Erythroblast (primary cell): ENCODE results near the gene ZBTB7B.
A peak's percentile ranks its signal among the peaks of the same experiment; 100 is the strongest.
"Not testable (repeated sequence)": the region's sequence is repeated elsewhere in the genome, so short reads cannot be mapped to it uniquely, and the experiment has no call there.

Experiments used
- DNase-seq, 2 experiments: peaks; one replicate each; lab custom pipeline; 2025; lab: John Stamatoyannopoulos, UW
- GATA1 ChIP-seq: IDR thresholded peaks from 2 replicates; pipeline ENCODE4 v1.6.1; 2011; ENCODE audit warnings: low read depth, mild to moderate bottlenecking, control low read depth, low read length, moderate library complexity
- POLR2A ChIP-seq: IDR thresholded peaks from 2 replicates; pipeline ENCODE4 v1.6.1; 2011; ENCODE audit warnings: mild to moderate bottlenecking, low read length

The ZBTB7B gene

GRCh38 chr1:154972517-154973343 is 29.9 kb upstream of the ZBTB7B start:
- no peak for DNase-seq
- TF ChIP-seq GATA1 (no peak), POLR2A (no peak)

GRCh38 chr1:154973344-154974101 is 29.1 kb upstream of the ZBTB7B start:
- TF ChIP-seq GATA1, result no peak
- TF ChIP-seq POLR2A, result no peak
- peak; percentile 100 for DNase-seq

GRCh38 chr1:154974102-154974807 is 28.3 kb upstream of the ZBTB7B start, which contains the start of gene CKS1B:
Gene CKS1B (plus strand): TSS chr1:154974681. CDS start chr1:154974746, 65 bp downstream.
- TF ChIP-seq POLR2A (peak; percentile 97), GATA1 (no peak)

GRCh38 chr1:154974808-154975408 is 27.7 kb upstream of the ZBTB7B start:
- TF ChIP-seq POLR2A (peak; percentile 91), GATA1 (no peak)
- peak; percentile 97 to 99 for DNase-seq

More at GRCh38 chr1:154974102-154974807, 28.3 kb upstream of the ZBTB7B start, which contains the start of gene CKS1B:
- peak; percentile 99 to 100 for DNase-seq

GRCh38 chr1:154975409-154976059 is 27.1 kb upstream of the ZBTB7B start:
- peak; percentile 73 to 83 for DNase-seq
- no peak for TF ChIP-seq POLR2A
- no peak for TF ChIP-seq GATA1

GRCh38 chr1:154977762-154978161 is 24.8 kb upstream of the ZBTB7B start:
- DNase-seq, result not testable (repeated sequence)

GRCh38 chr1:154978360-154978759 is 24.2 kb upstream of the ZBTB7B start:
- TF ChIP-seq POLR2A (no peak), GATA1 (no peak)
- DNase-seq, result no peak

- DNase-seq, result no peak
- no peak for TF ChIP-seq GATA1
- no peak for TF ChIP-seq POLR2A
Observed at GRCh38 chr1:154982341-154982740, 20.3 kb upstream of the ZBTB7B start.

- TF ChIP-seq POLR2A (peak; percentile 67), GATA1 (no peak)
- peak; percentile 99 for DNase-seq
Observed at GRCh38 chr1:154982897-154983648, 19.5 kb upstream of the ZBTB7B start, which contains the start of gene FLAD1. Gene FLAD1 (plus strand): TSS chr1:154983344. CDS start chr1:154983695, 351 bp downstream.

- TF ChIP-seq GATA1, result no peak
- TF ChIP-seq POLR2A, result no peak
- no peak for DNase-seq
Observed at GRCh38 chr1:154983776-154984466, 18.7 kb upstream of the ZBTB7B start.

- not testable (repeated sequence) for DNase-seq
Observed at GRCh38 chr1:154986736-154987135, 15.9 kb upstream of the ZBTB7B start.

GRCh38 chr1:154987326-154987725 is 15.3 kb upstream of the ZBTB7B start:
- TF ChIP-seq GATA1, result no peak
- no peak for TF ChIP-seq POLR2A
- no peak for DNase-seq
